Calu3 (cell line): ENCODE results near the gene MYL6. TPM values are rescaled to one million over a fixed set of nuclear protein-coding genes. Genes with fewer than 3 reads are reported as not detected.
A peak's percentile ranks its signal among the peaks of the same experiment; 100 is the strongest.

ENCODE experiments used
- BruUV-seq: library from RNA; stranded (reverse); fragments of 400-500 nt; replicated peaks from 2 replicates; lab custom pipeline; 2021; lab: Mats Ljungman, UMichigan
- CTCF ChIA-PET: fragments of 300-600 bp; sonication (Branson Sonifier 250); formaldehyde crosslinking; loops from one replicate; lab custom pipeline; 2022; ENCODE audit warnings: antibody characterized with exemption; lab: Charles Lee
- DNase-seq: peaks from one replicate; pipeline ENCODE4 v3.0.0; 2022
- H3K27ac Mint-ChIP-seq: one replicate; pipeline ENCODE4 v1.8.0; 2022; ENCODE audit warnings: mixed read lengths; ENCODE audit not compliant: unreplicated experiment
- H3K27me3 Mint-ChIP-seq: one replicate; pipeline ENCODE4 v1.8.0; 2022; ENCODE audit warnings: mixed read lengths; ENCODE audit not compliant: unreplicated experiment
- H3K36me3 Mint-ChIP-seq: one replicate; pipeline ENCODE4 v1.8.0; 2022; ENCODE audit warnings: mild to moderate bottlenecking, moderate library complexity, mixed read lengths; ENCODE audit not compliant: insufficient read depth, unreplicated experiment
- H3K4me1 Mint-ChIP-seq: one replicate; pipeline ENCODE4 v1.8.0; 2022; ENCODE audit warnings: mild to moderate bottlenecking, low read depth, mixed read lengths; ENCODE audit not compliant: unreplicated experiment
- H3K4me3 Mint-ChIP-seq: one replicate; pipeline ENCODE4 v1.8.0; 2022; ENCODE audit warnings: mild to moderate bottlenecking, low read depth, moderate library complexity, mixed read lengths; ENCODE audit not compliant: unreplicated experiment
- H3K9me3 Mint-ChIP-seq: one replicate; pipeline ENCODE4 v1.8.0; 2022; ENCODE audit warnings: low read depth, mixed read lengths; ENCODE audit not compliant: unreplicated experiment
- intact Hi-C: fragments of 100-400 bp; cut with micrococcal nuclease; formaldehyde crosslinking; loops from one replicate; pipeline ENCODE4 v1.10.0; 2022; ENCODE audit not compliant: unreplicated experiment
- total RNA-seq: library from RNA; stranded (reverse); gene quantifications from 2 replicates; pipeline ENCODE4 v1.2.3, GENCODE V29; 2022
- TF ChIP-seq, protein P1 (sequence below): fragments of 200-600 bp; IDR thresholded peaks from one replicate; pipeline ENCODE4 v1.8.0; 2022; ENCODE audit warnings: antibody characterized with exemption; ENCODE audit not compliant: unreplicated experiment

MYL6 gene
- total RNA-seq, 1 experiment from 2014 or later: 1,130 TPM

- intact Hi-C loops: no loop called here
- Mint-ChIP-seq H3K9me3 (no peaks in the 10 kb centered on the region), H3K27me3 (no peaks in the 10 kb centered on the region), H3K4me1 (peaks cover 32% of the 10 kb centered on the region), H3K27ac (peak overlapping the region; percentile 100), H3K36me3 (peaks cover 96% of the 10 kb centered on the region), H3K4me3 (no peak overlapping the region)
- CTCF ChIA-PET: interaction anchor here (0.6 to 1.0 kb wide), 6 partner anchors 25 to 211 kb away, joined by 3 to 5 read pairs (median 3); partner anchors contain the start of genes ESYT1 and IL23A
- no peak for DNase-seq
- TF ChIP-seq, protein P1, sequence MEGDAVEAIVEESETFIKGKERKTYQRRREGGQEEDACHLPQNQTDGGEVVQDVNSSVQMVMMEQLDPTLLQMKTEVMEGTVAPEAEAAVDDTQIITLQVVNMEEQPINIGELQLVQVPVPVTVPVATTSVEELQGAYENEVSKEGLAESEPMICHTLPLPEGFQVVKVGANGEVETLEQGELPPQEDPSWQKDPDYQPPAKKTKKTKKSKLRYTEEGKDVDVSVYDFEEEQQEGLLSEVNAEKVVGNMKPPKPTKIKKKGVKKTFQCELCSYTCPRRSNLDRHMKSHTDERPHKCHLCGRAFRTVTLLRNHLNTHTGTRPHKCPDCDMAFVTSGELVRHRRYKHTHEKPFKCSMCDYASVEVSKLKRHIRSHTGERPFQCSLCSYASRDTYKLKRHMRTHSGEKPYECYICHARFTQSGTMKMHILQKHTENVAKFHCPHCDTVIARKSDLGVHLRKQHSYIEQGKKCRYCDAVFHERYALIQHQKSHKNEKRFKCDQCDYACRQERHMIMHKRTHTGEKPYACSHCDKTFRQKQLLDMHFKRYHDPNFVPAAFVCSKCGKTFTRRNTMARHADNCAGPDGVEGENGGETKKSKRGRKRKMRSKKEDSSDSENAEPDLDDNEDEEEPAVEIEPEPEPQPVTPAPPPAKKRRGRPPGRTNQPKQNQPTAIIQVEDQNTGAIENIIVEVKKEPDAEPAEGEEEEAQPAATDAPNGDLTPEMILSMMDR: no peak
- TSS peak; percentile 51 for BruUV-seq
Observed at GRCh38 chr12:56162468-56163290, 4.5 kb downstream of the MYL6 start.

GRCh38 chr12:56163533-56164344 is 5.6 kb downstream of the MYL6 start:
- H3K4me1 Mint-ChIP-seq: peaks cover 29% of the 10 kb centered on the region
- peak overlapping the region; percentile 50 for H3K27ac Mint-ChIP-seq
- CTCF ChIA-PET: interaction anchor here (0.8 to 1.0 kb wide), 2 partner anchors 36 to 212 kb away, joined by 3 to 4 read pairs; partner anchors contain the start of gene ESYT1
- DNase-seq: no peak
- H3K36me3 Mint-ChIP-seq: peaks cover 95% of the 10 kb centered on the region
- peak overlapping the region; percentile 27 for H3K4me3 Mint-ChIP-seq
- H3K27me3 Mint-ChIP-seq: no peaks in the 10 kb centered on the region
- no peaks in the 10 kb centered on the region for H3K9me3 Mint-ChIP-seq
- no TSS peak for BruUV-seq
- TF ChIP-seq, protein P1: no peak
- intact Hi-C loops: no loop called here

GRCh38 chr12:56164345-56164729 is 6.2 kb downstream of the MYL6 start:
- CTCF ChIA-PET: no interaction called here
- H3K4me3 Mint-ChIP-seq: no peak overlapping the region
- no peaks in the 10 kb centered on the region for H3K9me3 Mint-ChIP-seq
- no peak for DNase-seq
- H3K27ac Mint-ChIP-seq: peak overlapping the region; percentile 31
- TF ChIP-seq, protein P1: no peak
- no TSS peak for BruUV-seq
- H3K4me1 Mint-ChIP-seq: peaks cover 23% of the 10 kb centered on the region
- peaks cover 95% of the 10 kb centered on the region for H3K36me3 Mint-ChIP-seq
- H3K27me3 Mint-ChIP-seq: no peaks in the 10 kb centered on the region
- intact Hi-C loops: no loop called here

DNA sequence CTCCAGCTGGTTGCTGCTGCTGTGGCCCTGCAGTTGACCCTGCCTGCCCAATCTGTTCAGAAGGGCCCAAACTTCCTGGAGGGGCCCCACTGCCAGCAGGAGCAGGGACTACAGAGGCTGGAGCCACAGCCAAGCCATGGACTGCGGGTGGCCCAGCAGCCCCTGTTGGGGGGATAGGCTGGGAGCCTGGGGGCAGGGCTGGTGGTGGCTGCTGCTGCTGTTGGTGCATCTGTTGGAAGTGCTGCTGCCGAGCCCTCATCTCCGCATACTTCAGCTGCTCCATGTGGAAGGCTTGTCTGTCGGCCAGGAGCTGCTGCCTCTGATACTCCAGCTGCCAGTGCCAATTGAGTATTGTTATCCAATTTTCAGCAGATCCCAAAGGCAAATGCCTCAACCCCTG is 7.2 kb downstream of the MYL6 start:
- Mint-ChIP-seq H3K27ac (no peak overlapping the region), H3K4me3 (no peak overlapping the region), H3K27me3 (no peaks in the 10 kb centered on the region), H3K9me3 (no peaks in the 10 kb centered on the region), H3K36me3 (peaks cover 95% of the 10 kb centered on the region), H3K4me1 (peaks cover 13% of the 10 kb centered on the region)
- TF ChIP-seq, protein P1: no peak
- BruUV-seq: no TSS peak
- intact Hi-C loops: no loop called here
- no peak for DNase-seq
- CTCF ChIA-PET: no interaction called here
